ENCODE results near the gene MMS22L. TPM values are rescaled to one million over a fixed set of nuclear protein-coding genes. Genes with fewer than 3 reads are reported as not detected.

The MMS22L gene
- polyA plus RNA-seq, 2 of the 4 experiments (the other 2 are of a cell fraction) = 11.5 to 24.5 TPM

- Histone ChIP-seq H3K4me3 (no peak overlapping the region), H3K27ac (no peak overlapping the region), H3K4me2 (no peak overlapping the region), H3K4me1 (no peaks in the 10 kb centered on the region), H3K9me3 (no peaks in the 10 kb centered on the region)
- ATAC-seq (peak; percentile 78 to 89; a peak in 5 of 6 replicates), DNase-seq (ENCODE audit: low read depth in 1 of 2, low spot score in 1 of 2) (peak; percentile 6 to 56), FAIRE-seq (no peak)
- CTCF ChIA-PET = interaction anchor here (0.6 to 2.0 kb wide), 12 partner anchors 9 to 1474 kb away, joined by 3 to 13 read pairs (median 5); no protein-coding TSS in a partner anchor
- WGBS (ENCODE audit: missing lambda C conversion rate) = 17% methylated on average over 3 of the region's 3 CpGs
- POLR2A ChIA-PET = no interaction called here
- TF ChIP-seq SMC3 (IDR thresholded peaks at IDR 0.05) (peak; percentile 41; the same call in 2 of the 3 replicates), RAD21 (conservative IDR thresholded peaks at IDR 0.05 in 1 of 2, IDR thresholded peaks at IDR 0.05 in 1 of 2) (peak; percentile 68 to 69), MAX (IDR thresholded peaks at IDR 0.05) (no peak), FOXS1 (CRISPR knock-in tag; IDR thresholded peaks at IDR 0.05) (no peak), CBX2 (IDR thresholded peaks at IDR 0.05; ENCODE audit: borderline replicate concordance, low read depth) (no peak), POLR2AphosphoS2 (conservative IDR thresholded peaks at IDR 0.05; ENCODE audit: low read length) (no peak), NR3C1 (IDR thresholded peaks at IDR 0.05) (no peak), ZFP36 (IDR thresholded peaks at IDR 0.05; ENCODE audit: borderline replicate concordance, partially characterized antibody) (no peak), ELK1 (IDR thresholded peaks at IDR 0.05; ENCODE audit: low read depth, low read length) (no peak), HOXB5 (CRISPR knock-in tag; IDR thresholded peaks at IDR 0.05) (no peak), CBX8 (IDR thresholded peaks at IDR 0.05) (no peak), CTCF (IDR thresholded peaks at IDR 0.05) (peak; percentile 79), EP300 (IDR thresholded peaks at IDR 0.05) (no peak), KDM5A (IDR thresholded peaks at IDR 0.05) (no peak), TP53 (CRISPR knock-in tag; IDR thresholded peaks at IDR 0.05) (no peak), EHF (CRISPR knock-in tag; IDR thresholded peaks at IDR 0.05) (no peak), EHMT2 (IDR thresholded peaks at IDR 0.05; ENCODE audit: low read depth) (no peak), JUN (IDR thresholded peaks at IDR 0.05) (no peak)
Measured at GRCh38 chr6:97186416-97186999, 96.5 kb downstream of the MMS22L start.

GRCh38 chr6:97177905-97178304, 105.1 kb downstream of the MMS22L start:
- POLR2A ChIA-PET = no interaction called here
- ATAC-seq = no peak
- no peak overlapping the region for H3K4me2 ChIP-seq
- TF ChIP-seq CHD4 (IDR thresholded peaks at IDR 0.05; ENCODE audit: borderline replicate concordance) (no peak), HOXB13 (CRISPR knock-in tag; IDR thresholded peaks at IDR 0.05; ENCODE audit: low read depth) (no peak), SREBF2 (IDR thresholded peaks at IDR 0.05) (no peak), KDM1A (IDR thresholded peaks at IDR 0.05; ENCODE audit: low read depth) (no peak), ESRRA (IDR thresholded peaks at IDR 0.05; ENCODE audit: borderline replicate concordance, low read length) (no peak), ZFP36 (IDR thresholded peaks at IDR 0.05; ENCODE audit: borderline replicate concordance, partially characterized antibody) (no peak), PHF8 (IDR thresholded peaks at IDR 0.05; ENCODE audit: borderline replicate concordance, low read depth) (no peak), RAD21 (conservative IDR thresholded peaks at IDR 0.05 in 1 of 2, IDR thresholded peaks at IDR 0.05 in 1 of 2) (no peak)
- CTCF ChIA-PET = interaction anchor here (1.6 kb wide), 1 partner anchor 8 kb away, joined by 8 read pairs; no protein-coding TSS in a partner anchor
- H3K4me1 ChIP-seq = no peaks in the 10 kb centered on the region
- no peak for FAIRE-seq
- no peak overlapping the region for H3K4me3 ChIP-seq
- no peak for DNase-seq (ENCODE audit: low read depth in 1 of 2, low spot score in 1 of 2)
- no peak overlapping the region for H3K27ac ChIP-seq
- H3K9me3 ChIP-seq = no peaks in the 10 kb centered on the region
- 84% methylated on average over 3 of the region's 3 CpGs for WGBS (ENCODE audit: missing lambda C conversion rate)

Data from A549 (cell line).